HG03135 (cell line): ENCODE results near the gene GLT8D1.
A peak's percentile ranks its signal among the peaks of the same experiment; 100 is the strongest.

ENCODE experiments used
- ATAC-seq: cut with Tn5 transposase; IDR thresholded peaks from one replicate; pipeline ENCODE4 v1.9.1; 2021; ENCODE audit warnings: mild to moderate bottlenecking, moderate library complexity; ENCODE audit not compliant: unreplicated experiment

Gene GLT8D1

GRCh38 chr3:52714335-52715302 lies 9.0 kb upstream of the GLT8D1 start:
- no peak for ATAC-seq

GRCh38 chr3:52712291-52713212 lies 7.0 kb upstream of the GLT8D1 start:
- ATAC-seq = no peak

- ATAC-seq = no peak
Observed at GRCh38 chr3:52710512-52710911, 4.9 kb upstream of the GLT8D1 start.

GRCh38 chr3:52707585-52707984 lies 2.0 kb upstream of the GLT8D1 start:
- ATAC-seq = no peak

- peak; percentile 36 for ATAC-seq
Observed at GRCh38 chr3:52705438-52705687, 228 bp downstream of the GLT8D1 start.

GRCh38 chr3:52704611-52705437 lies 767 bp downstream of the GLT8D1 start:
- ATAC-seq = no peak

GRCh38 chr3:52703341-52703740 lies 2.2 kb downstream of the GLT8D1 start:
- no peak for ATAC-seq

- no peak for ATAC-seq
Observed at GRCh38 chr3:52697632-52697965, 8.0 kb downstream of the GLT8D1 start.

GRCh38 chr3:52696830-52697631 lies 8.6 kb downstream of the GLT8D1 start:
- no peak for ATAC-seq

- no peak for ATAC-seq
Observed at GRCh38 chr3:52695798-52696671, 9.6 kb downstream of the GLT8D1 start.

GRCh38 chr3:52694528-52695189 lies 10.9 kb downstream of the GLT8D1 start:
- ATAC-seq = no peak

- no peak for ATAC-seq
Observed at GRCh38 chr3:52693071-52693470, 12.5 kb downstream of the GLT8D1 start.

GRCh38 chr3:52690560-52690959 lies 15.0 kb downstream of the GLT8D1 start:
- no peak for ATAC-seq

GRCh38 chr3:52689151-52689550 lies 16.4 kb downstream of the GLT8D1 start:
- no peak for ATAC-seq

- ATAC-seq = no peak
Observed at GRCh38 chr3:52688266-52688665, 17.3 kb downstream of the GLT8D1 start.

- ATAC-seq = peak; percentile 71
Observed at GRCh38 chr3:52685709-52686691, 19.6 kb downstream of the GLT8D1 start, which contains the start of the genes GNL3 and PBRM1. GNL3 (plus strand) TSS chr3:52686032; CDS start chr3:52686093, 61 bp downstream. PBRM1 (minus strand) TSS chr3:52685913.

GRCh38 chr3:52685285-52685708 lies 20.3 kb downstream of the GLT8D1 start:
- ATAC-seq = peak; percentile 71
